ENCODE results near the gene CADPS. TPM values are rescaled to one million over a fixed set of nuclear protein-coding genes. Genes with fewer than 3 reads are reported as not detected.
A peak's percentile ranks its signal among the peaks of the same experiment; 100 is the strongest.

The CADPS gene
- total RNA-seq, 1 experiment from 2014 or later = not detected

- CTCF ChIA-PET = no interaction called here
- TF ChIP-seq EZH2 (IDR thresholded peaks at IDR 0.05; ENCODE audit: borderline replicate concordance, low read depth, low read length, poor library complexity, severe bottlenecking) (no peak), CTCF (conservative IDR thresholded peaks at IDR 0.05; ENCODE audit: low read depth, low read length) (no peak)
- POLR2A ChIA-PET (ENCODE audit: low non-redundant PET) = no interaction called here
- Histone ChIP-seq H3K9me3 (ENCODE audit: low read depth, low read length, poor library complexity, severe bottlenecking) (no peaks in the 10 kb centered on the region), H3K4me3 (ENCODE audit: low read depth, low read length, poor library complexity, severe bottlenecking) (no peak overlapping the region), H3K36me3 (ENCODE audit: insufficient read depth, low read length, poor library complexity, severe bottlenecking) (no peaks in the 10 kb centered on the region), H3K4me1 (ENCODE audit: insufficient read depth, low read length, poor library complexity, severe bottlenecking) (no peaks in the 10 kb centered on the region), H3K27me3 (replicated peaks; ENCODE audit: insufficient read depth, low read depth, low read length, poor library complexity) (peaks cover 22% of the 10 kb centered on the region), H3K27ac (ENCODE audit: low read depth, low read length, poor library complexity, severe bottlenecking) (no peak overlapping the region)
- DNase-seq (ENCODE audit: low spot score) = peak; percentile 20
- BruUV-seq (replicated peaks) = no TSS peak
- intact Hi-C loops (cut with micrococcal nuclease; ENCODE audit: unreplicated experiment) = no loop called here
Measured at GRCh38 chr3:62601238-62602070, 273.8 kb downstream of the CADPS start.

- ChIA-PET CTCF (no interaction called here), POLR2A (ENCODE audit: low non-redundant PET) (no interaction called here)
- Histone ChIP-seq H3K4me3 (ENCODE audit: low read depth, low read length, poor library complexity, severe bottlenecking) (no peak overlapping the region), H3K9me3 (ENCODE audit: low read depth, low read length, poor library complexity, severe bottlenecking) (no peaks in the 10 kb centered on the region), H3K27ac (ENCODE audit: low read depth, low read length, poor library complexity, severe bottlenecking) (no peak overlapping the region), H3K36me3 (ENCODE audit: insufficient read depth, low read length, poor library complexity, severe bottlenecking) (no peaks in the 10 kb centered on the region), H3K4me1 (ENCODE audit: insufficient read depth, low read length, poor library complexity, severe bottlenecking) (no peaks in the 10 kb centered on the region), H3K27me3 (replicated peaks; ENCODE audit: insufficient read depth, low read depth, low read length, poor library complexity) (peaks cover 22% of the 10 kb centered on the region)
- intact Hi-C loops (cut with micrococcal nuclease; ENCODE audit: unreplicated experiment) = no loop called here
- BruUV-seq (replicated peaks) = no TSS peak
- TF ChIP-seq CTCF (conservative IDR thresholded peaks at IDR 0.05; ENCODE audit: low read depth, low read length) (no peak), EZH2 (IDR thresholded peaks at IDR 0.05; ENCODE audit: borderline replicate concordance, low read depth, low read length, poor library complexity, severe bottlenecking) (no peak)
- DNase-seq (ENCODE audit: low spot score) = no peak
Measured at GRCh38 chr3:62600033-62600432, 275.2 kb downstream of the CADPS start.

- POLR2A ChIA-PET (ENCODE audit: low non-redundant PET) = no interaction called here
- intact Hi-C loops (cut with micrococcal nuclease; ENCODE audit: unreplicated experiment) = no loop called here
Measured at GRCh38 chr3:62597491-62597890, 277.7 kb downstream of the CADPS start.

More at GRCh38 chr3:62597491-62597890, 277.7 kb downstream of the CADPS start:
- no peaks in the 10 kb centered on the region for H3K9me3 ChIP-seq (ENCODE audit: low read depth, low read length, poor library complexity, severe bottlenecking)
- no peak overlapping the region for H3K27ac ChIP-seq (ENCODE audit: low read depth, low read length, poor library complexity, severe bottlenecking)
- CTCF ChIA-PET = no interaction called here
- no TSS peak for BruUV-seq (replicated peaks)
- TF ChIP-seq EZH2 (IDR thresholded peaks at IDR 0.05; ENCODE audit: borderline replicate concordance, low read depth, low read length, poor library complexity, severe bottlenecking) (no peak), CTCF (conservative IDR thresholded peaks at IDR 0.05; ENCODE audit: low read depth, low read length) (no peak)
- DNase-seq (ENCODE audit: low spot score) = no peak
- no peaks in the 10 kb centered on the region for H3K4me1 ChIP-seq (ENCODE audit: insufficient read depth, low read length, poor library complexity, severe bottlenecking)
- H3K36me3 ChIP-seq (ENCODE audit: insufficient read depth, low read length, poor library complexity, severe bottlenecking) = no peaks in the 10 kb centered on the region
- no peak overlapping the region for H3K4me3 ChIP-seq (ENCODE audit: low read depth, low read length, poor library complexity, severe bottlenecking)
- peaks cover 12% of the 10 kb centered on the region for H3K27me3 ChIP-seq (replicated peaks; ENCODE audit: insufficient read depth, low read depth, low read length, poor library complexity)

All from A673 (cell line).